Glutamatergic neuron (in vitro differentiated cells): ENCODE results near the gene DYNLT4. TPM values are rescaled to one million over a fixed set of nuclear protein-coding genes. Genes with fewer than 3 reads are reported as not detected.
"Not testable (repeated sequence)": the region's sequence is repeated elsewhere in the genome, so short reads cannot be mapped to it uniquely, and the experiment has no call there.

ENCODE experiments used
- DNase-seq: peaks from one replicate; pipeline ENCODE4 v3.0.0; 2022
- H3K27ac Mint-ChIP-seq: one replicate; pipeline ENCODE4 v1.8.0; 2020; ENCODE audit warnings: mild to moderate bottlenecking, mixed read lengths, inconsistent platforms; ENCODE audit not compliant: unreplicated experiment
- H3K27me3 Mint-ChIP-seq: one replicate; pipeline ENCODE4 v1.8.0; 2020; ENCODE audit warnings: mild to moderate bottlenecking, moderate library complexity, mixed read lengths, inconsistent platforms; ENCODE audit not compliant: unreplicated experiment
- H3K36me3 Mint-ChIP-seq: one replicate; pipeline ENCODE4 v1.8.0; 2020; ENCODE audit warnings: mild to moderate bottlenecking, mixed read lengths, inconsistent platforms; ENCODE audit not compliant: unreplicated experiment
- H3K4me1 Mint-ChIP-seq: one replicate; pipeline ENCODE4 v1.8.0; 2020; ENCODE audit warnings: mild to moderate bottlenecking, low read depth, mixed read lengths, inconsistent platforms; ENCODE audit not compliant: unreplicated experiment
- H3K4me3 Mint-ChIP-seq: one replicate; pipeline ENCODE4 v1.8.0; 2020; ENCODE audit warnings: mild to moderate bottlenecking, mixed read lengths, inconsistent platforms; ENCODE audit not compliant: unreplicated experiment
- H3K9me3 Mint-ChIP-seq: one replicate; pipeline ENCODE4 v1.8.0; 2020; ENCODE audit warnings: mild to moderate bottlenecking, moderate library complexity, mixed read lengths, inconsistent platforms; ENCODE audit not compliant: unreplicated experiment
- total RNA-seq: library from RNA; stranded (reverse); fragmentation: NEBNext Ultra II Directional; extraction: Animal tissue kit (Norgen Biotek cat#: 25700); gene quantifications from one replicate; pipeline ENCODE4 v1.2.1, GENCODE V29; 2021; ENCODE audit not compliant: unreplicated experiment
- TF ChIP-seq, protein P1 (sequence below): fragments of 200-600 bp; sonication (generic); IDR thresholded peaks from one replicate; pipeline ENCODE4 v1.5.0; 2021; ENCODE audit not compliant: partially characterized antibody, unreplicated experiment

DYNLT4 gene
- total RNA-seq, 1 donor from 2014 or later: not detected

DNA sequence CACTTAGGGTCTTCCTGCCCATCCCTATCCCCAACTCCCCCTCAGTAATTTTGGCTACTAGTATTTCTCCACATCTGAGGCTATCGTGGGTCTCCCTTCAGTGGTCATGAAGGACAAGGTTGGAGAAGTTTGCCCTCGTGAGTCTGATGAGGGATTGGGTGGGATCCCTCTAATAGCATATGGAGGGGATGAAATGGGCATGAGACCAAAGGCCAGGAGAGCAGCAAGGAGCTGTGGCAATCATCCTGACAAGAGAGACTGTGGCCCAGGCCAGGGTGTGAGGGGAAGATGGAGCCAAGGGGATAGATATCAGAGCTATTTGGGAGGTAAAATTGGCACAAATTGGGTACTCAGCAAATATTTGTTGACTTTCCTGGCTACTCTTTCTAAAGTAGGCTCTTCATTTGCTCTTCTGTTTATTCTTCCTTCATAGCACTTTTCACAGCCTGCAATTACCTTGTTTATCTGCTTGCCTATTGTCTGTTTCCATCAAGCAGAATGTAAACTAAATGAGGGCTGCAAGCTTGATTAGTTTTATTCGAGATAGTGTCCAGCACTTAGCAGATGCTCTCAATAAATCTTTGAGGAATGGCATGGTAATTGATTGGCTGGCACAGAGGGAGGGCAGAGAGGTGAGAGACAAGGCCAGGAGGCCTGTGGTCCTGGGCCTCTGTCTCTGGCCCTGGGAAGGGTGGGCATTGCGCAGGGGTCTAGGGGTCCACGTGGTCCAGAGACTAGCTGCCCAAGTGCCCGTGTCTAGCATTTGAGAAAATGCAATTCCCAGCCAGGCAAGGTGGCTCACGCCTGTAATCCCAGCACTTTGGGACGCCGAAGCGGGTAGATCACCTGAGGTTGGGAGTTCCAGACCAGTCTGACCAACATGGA is 8.4 kb downstream of the DYNLT4 start:
- Mint-ChIP-seq H3K27me3 (peaks cover 16% of the 10 kb centered on the region), H3K4me1 (peaks cover 19% of the 10 kb centered on the region), H3K9me3 (peaks cover 14% of the 10 kb centered on the region), H3K27ac (peak overlapping the region; percentile 99), H3K4me3 (peak overlapping the region; percentile 51), H3K36me3 (peaks cover 6% of the 10 kb centered on the region)
- TF ChIP-seq, protein P1, sequence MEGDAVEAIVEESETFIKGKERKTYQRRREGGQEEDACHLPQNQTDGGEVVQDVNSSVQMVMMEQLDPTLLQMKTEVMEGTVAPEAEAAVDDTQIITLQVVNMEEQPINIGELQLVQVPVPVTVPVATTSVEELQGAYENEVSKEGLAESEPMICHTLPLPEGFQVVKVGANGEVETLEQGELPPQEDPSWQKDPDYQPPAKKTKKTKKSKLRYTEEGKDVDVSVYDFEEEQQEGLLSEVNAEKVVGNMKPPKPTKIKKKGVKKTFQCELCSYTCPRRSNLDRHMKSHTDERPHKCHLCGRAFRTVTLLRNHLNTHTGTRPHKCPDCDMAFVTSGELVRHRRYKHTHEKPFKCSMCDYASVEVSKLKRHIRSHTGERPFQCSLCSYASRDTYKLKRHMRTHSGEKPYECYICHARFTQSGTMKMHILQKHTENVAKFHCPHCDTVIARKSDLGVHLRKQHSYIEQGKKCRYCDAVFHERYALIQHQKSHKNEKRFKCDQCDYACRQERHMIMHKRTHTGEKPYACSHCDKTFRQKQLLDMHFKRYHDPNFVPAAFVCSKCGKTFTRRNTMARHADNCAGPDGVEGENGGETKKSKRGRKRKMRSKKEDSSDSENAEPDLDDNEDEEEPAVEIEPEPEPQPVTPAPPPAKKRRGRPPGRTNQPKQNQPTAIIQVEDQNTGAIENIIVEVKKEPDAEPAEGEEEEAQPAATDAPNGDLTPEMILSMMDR: no peak
- no peak for DNase-seq

DNA sequence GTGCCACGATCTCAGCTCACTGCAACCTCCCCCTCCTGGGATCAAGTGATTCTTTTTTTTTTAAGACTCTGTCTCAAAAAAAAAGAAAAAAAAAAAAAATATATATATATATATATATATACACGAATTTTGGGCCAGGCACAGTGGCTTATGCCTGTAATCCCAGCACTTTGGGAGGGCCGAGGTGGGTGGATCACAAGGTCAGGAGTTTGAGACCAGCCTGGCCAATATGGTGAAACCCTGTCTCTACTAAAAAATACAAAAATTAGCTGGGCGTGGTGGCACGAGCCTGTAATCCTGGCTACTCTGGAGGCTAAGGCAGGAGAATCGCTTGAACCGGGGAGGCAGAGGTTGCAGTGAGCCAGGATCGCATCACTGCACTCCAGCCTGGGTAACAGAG is 9.3 kb downstream of the DYNLT4 start:
- Mint-ChIP-seq H3K4me1 (peaks cover 13% of the 10 kb centered on the region), H3K9me3 (peaks cover 12% of the 10 kb centered on the region), H3K27me3 (peaks cover 12% of the 10 kb centered on the region)
- not testable (repeated sequence) for H3K4me3 Mint-ChIP-seq, DNase-seq, H3K27ac Mint-ChIP-seq, H3K36me3 Mint-ChIP-seq

DNA sequence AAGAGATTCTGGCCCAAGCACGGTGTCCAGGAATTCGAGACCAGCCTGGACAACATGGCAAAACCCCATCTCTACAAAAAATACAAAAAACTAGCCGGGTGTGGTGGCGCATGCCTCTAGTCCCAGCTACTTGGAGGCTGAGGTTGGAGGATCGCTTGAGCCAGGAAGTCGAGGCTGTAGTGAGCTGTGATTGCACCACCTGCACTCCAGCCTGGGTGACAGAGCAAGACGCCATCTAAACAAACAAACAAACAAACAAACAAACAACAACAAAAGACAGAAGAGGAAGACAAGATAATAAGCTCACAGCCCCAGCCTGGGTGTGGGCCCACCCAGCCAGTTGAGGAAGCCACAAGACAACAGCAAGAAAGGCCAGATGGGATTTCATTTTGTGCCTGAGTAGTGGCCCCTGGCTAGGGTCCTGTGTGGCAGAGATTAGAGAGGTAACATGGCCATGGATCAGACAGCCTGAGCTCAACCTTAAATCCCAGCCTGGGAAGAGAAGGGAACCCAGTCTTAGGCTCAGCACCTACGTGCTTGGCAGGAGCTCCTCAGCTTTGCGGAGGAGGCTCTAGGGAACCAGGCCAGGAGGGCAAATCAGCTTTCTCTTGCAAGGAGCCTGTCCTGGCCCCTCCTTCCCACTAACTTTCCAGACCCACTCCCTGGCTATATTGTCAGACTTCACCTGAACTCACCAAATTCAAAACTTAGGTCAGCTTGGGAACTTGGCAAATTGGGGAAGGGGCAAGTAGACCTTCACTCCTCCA is 14.2 kb downstream of the DYNLT4 start:
- Mint-ChIP-seq H3K4me1 (peaks cover 1% of the 10 kb centered on the region), H3K27me3 (peaks cover 7% of the 10 kb centered on the region), H3K9me3 (peaks cover 1% of the 10 kb centered on the region), H3K36me3 (no peaks in the 10 kb centered on the region), H3K4me3 (no peak overlapping the region), H3K27ac (no peak overlapping the region)
- peak; percentile 2 for DNase-seq
- TF ChIP-seq, protein P1: no peak

- no peak for DNase-seq
- Mint-ChIP-seq H3K36me3 (no peaks in the 10 kb centered on the region), H3K27ac (no peak overlapping the region), H3K4me1 (peaks cover 1% of the 10 kb centered on the region), H3K9me3 (peaks cover 1% of the 10 kb centered on the region), H3K27me3 (peaks cover 7% of the 10 kb centered on the region), H3K4me3 (no peak overlapping the region)
- TF ChIP-seq, protein P1: no peak
These were observed 16.0 kb downstream of the DYNLT4 start for GRCh38 chr1:44790968-44791801.
